ENCODE results near the gene TBCK.
A peak's percentile ranks its signal among the peaks of the same experiment; 100 is the strongest.
"Not testable (repeated sequence)": the region's sequence is repeated elsewhere in the genome, so short reads cannot be mapped to it uniquely, and the experiment has no call there.

TBCK gene

DNA sequence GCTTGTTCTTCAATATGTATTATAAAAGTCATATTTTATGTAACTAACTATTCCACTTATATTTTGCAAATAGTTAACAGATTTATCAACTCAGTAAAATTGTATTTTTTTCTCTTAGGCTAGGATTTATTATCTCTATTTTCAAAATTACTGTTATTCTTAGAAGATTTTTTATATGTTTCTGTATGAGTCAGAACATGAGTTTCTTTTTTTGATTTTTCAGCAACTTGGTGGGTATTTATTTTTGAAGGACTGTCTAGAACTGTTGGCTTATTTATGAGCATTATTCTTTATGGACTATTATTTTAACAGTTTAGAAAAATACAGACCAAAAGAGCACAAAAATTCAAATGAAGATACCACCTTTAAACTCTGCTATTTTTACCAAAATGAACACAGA lies 7.1 kb upstream of the TBCK start:
- Histone ChIP-seq H3K27me3 (ENCODE audit: control insufficient read depth in 5 of 5, insufficient read depth in 4 of 5, low read length in 5 of 5) (no peaks in the 10 kb centered on the region), H3K27ac (ENCODE audit: low read depth, low read length) (no peak overlapping the region), H3K36me3 (ENCODE audit: control insufficient read depth in 5 of 5, insufficient read depth in 5 of 5, low read length in 5 of 5) (peaks cover 15 to 23% (median 18%) of the 10 kb centered on the region in 5 donors), H3K4me1 (ENCODE audit: control insufficient read depth in 5 of 5, insufficient read depth in 5 of 5, low read length in 5 of 5) (peaks cover 0 to 7% (median 0%) of the 10 kb centered on the region in 5 donors), H3K9ac (ENCODE audit: low read length in 5 of 5) (no peak overlapping the region), H3K4me3 (ENCODE audit: low read depth in 1 of 5, low read length in 5 of 5) (no peak overlapping the region), H3K9me3 (ENCODE audit: control insufficient read depth in 5 of 5, low read length in 5 of 5) (no peaks in the 10 kb centered on the region)

DNA sequence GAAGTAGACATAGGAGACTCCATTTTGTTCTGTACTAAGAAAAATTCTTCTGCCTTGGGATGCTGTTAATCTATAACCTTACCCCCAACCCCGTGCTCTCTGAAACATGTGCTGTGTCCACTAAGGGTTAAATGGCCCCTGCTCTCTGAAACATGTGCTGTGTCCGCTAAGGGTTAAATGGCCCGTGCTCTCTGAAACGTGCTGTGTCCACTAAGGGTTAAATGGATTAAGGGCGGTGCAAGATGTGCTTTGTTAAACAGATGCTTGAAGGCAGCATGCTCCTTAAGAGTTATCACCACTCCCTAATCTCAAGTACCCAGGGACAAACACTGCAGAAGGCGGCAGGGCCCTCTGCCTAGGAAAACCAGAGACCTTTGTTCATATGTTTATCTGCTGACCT lies 5.8 kb upstream of the TBCK start:
- not testable (repeated sequence) for H3K4me3 ChIP-seq (ENCODE audit: low read depth in 1 of 5, low read length in 5 of 5); H3K27ac ChIP-seq (ENCODE audit: low read depth, low read length); H3K27me3 ChIP-seq (ENCODE audit: control insufficient read depth in 5 of 5, insufficient read depth in 4 of 5, low read length in 5 of 5); H3K9ac ChIP-seq (ENCODE audit: low read length in 5 of 5); H3K9me3 ChIP-seq (ENCODE audit: control insufficient read depth in 5 of 5, low read length in 5 of 5)
- H3K36me3 ChIP-seq (ENCODE audit: control insufficient read depth in 5 of 5, insufficient read depth in 5 of 5, low read length in 5 of 5): peaks cover 4 to 10% (median 8%) of the 10 kb centered on the region in 5 donors
- H3K4me1 ChIP-seq (ENCODE audit: control insufficient read depth in 5 of 5, insufficient read depth in 5 of 5, low read length in 5 of 5): peaks cover 3 to 20% (median 13%) of the 10 kb centered on the region in 5 donors

DNA sequence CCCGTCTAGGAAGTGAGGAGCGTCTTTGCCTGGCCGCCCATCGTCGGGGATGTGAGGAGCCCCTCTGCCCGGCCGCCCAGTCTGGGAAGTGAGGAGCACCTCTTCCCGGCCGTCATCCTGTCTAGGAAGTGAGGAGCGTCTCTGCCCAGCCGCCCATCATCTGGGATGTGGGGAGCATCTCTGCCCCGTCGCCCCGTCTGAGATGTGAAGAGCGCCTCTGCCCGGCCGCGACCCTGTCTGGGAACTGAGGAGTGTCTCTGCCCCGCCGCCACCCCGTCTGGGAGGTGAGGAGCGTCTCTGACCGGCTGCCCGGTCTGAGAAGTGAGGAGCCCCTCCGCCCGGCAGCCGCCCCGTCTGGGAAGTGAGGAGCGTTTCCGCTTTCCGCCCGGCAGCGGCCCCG lies 5.2 kb upstream of the TBCK start:
- H3K4me3 ChIP-seq (ENCODE audit: low read depth in 1 of 5, low read length in 5 of 5); H3K9me3 ChIP-seq (ENCODE audit: control insufficient read depth in 5 of 5, low read length in 5 of 5); H3K36me3 ChIP-seq (ENCODE audit: control insufficient read depth in 5 of 5, insufficient read depth in 5 of 5, low read length in 5 of 5); H3K27me3 ChIP-seq (ENCODE audit: control insufficient read depth in 5 of 5, insufficient read depth in 4 of 5, low read length in 5 of 5); H3K9ac ChIP-seq (ENCODE audit: low read length in 5 of 5); H3K27ac ChIP-seq (ENCODE audit: low read depth, low read length): not testable (repeated sequence)
- H3K4me1 ChIP-seq (ENCODE audit: control insufficient read depth in 5 of 5, insufficient read depth in 5 of 5, low read length in 5 of 5): peaks cover 3 to 20% (median 14%) of the 10 kb centered on the region in 5 donors

DNA sequence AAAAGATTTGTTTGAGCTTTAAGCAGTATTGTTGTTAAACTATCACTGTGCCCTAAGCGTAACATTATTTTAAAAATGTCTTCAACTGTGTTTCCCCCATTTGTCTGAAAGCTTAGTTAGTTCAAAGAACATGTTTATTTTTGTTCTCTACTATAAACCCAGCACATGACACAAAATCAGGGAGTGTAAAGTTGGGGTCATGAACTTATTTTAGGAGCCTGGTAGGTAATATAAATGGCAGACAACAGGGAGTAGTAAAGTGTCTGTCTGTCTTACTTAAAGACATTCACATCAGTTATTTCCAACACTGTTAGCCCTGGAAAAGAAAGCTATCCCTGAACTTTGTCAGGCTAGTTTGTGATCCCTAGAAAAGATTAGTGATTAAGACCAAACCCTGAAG lies 4.2 kb upstream of the TBCK start:
- H3K4me3 ChIP-seq (ENCODE audit: low read depth in 1 of 5, low read length in 5 of 5): no peak overlapping the region
- no peak overlapping the region for H3K9ac ChIP-seq (ENCODE audit: low read length in 5 of 5)
- peaks cover 3 to 24% (median 20%) of the 10 kb centered on the region in 5 donors for H3K4me1 ChIP-seq (ENCODE audit: control insufficient read depth in 5 of 5, insufficient read depth in 5 of 5, low read length in 5 of 5)
- H3K27me3 ChIP-seq (ENCODE audit: control insufficient read depth in 5 of 5, insufficient read depth in 4 of 5, low read length in 5 of 5): no peaks in the 10 kb centered on the region
- no peaks in the 10 kb centered on the region for H3K9me3 ChIP-seq (ENCODE audit: control insufficient read depth in 5 of 5, low read length in 5 of 5)
- no peak overlapping the region for H3K27ac ChIP-seq (ENCODE audit: low read depth, low read length)
- H3K36me3 ChIP-seq (ENCODE audit: control insufficient read depth in 5 of 5, insufficient read depth in 5 of 5, low read length in 5 of 5): peaks cover 0 to 3% (median 0%) of the 10 kb centered on the region in 5 donors

DNA sequence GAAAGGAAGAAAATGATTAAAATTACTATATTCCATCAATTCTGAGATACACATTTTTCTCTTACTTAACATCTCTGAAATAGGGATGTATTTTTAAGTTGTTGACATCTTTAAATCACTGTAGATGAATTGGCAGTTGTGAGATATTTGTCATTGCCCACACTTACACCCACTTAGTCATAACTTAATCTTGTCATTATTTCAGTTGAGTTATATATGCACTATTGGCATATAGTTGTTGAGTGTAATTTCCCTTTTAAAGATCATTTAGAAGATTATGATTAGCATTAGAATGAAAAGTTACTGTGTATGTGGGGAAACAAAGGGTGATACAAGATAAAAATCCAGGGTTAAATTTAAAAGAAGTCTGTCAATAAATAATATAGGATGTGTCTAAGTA lies 2.5 kb upstream of the TBCK start:
- H3K27me3 ChIP-seq (ENCODE audit: control insufficient read depth in 5 of 5, insufficient read depth in 4 of 5, low read length in 5 of 5): no peaks in the 10 kb centered on the region
- no peak overlapping the region for H3K4me3 ChIP-seq (ENCODE audit: low read depth in 1 of 5, low read length in 5 of 5)
- H3K9ac ChIP-seq (ENCODE audit: low read length in 5 of 5): no peak overlapping the region
- no peaks in the 10 kb centered on the region for H3K9me3 ChIP-seq (ENCODE audit: control insufficient read depth in 5 of 5, low read length in 5 of 5)
- H3K27ac ChIP-seq (ENCODE audit: low read depth, low read length): no peak overlapping the region
- peaks cover 3 to 33% (median 29%) of the 10 kb centered on the region in 5 donors for H3K4me1 ChIP-seq (ENCODE audit: control insufficient read depth in 5 of 5, insufficient read depth in 5 of 5, low read length in 5 of 5)
- H3K36me3 ChIP-seq (ENCODE audit: control insufficient read depth in 5 of 5, insufficient read depth in 5 of 5, low read length in 5 of 5): peaks cover 0 to 3% (median 0%) of the 10 kb centered on the region in 5 donors

DNA sequence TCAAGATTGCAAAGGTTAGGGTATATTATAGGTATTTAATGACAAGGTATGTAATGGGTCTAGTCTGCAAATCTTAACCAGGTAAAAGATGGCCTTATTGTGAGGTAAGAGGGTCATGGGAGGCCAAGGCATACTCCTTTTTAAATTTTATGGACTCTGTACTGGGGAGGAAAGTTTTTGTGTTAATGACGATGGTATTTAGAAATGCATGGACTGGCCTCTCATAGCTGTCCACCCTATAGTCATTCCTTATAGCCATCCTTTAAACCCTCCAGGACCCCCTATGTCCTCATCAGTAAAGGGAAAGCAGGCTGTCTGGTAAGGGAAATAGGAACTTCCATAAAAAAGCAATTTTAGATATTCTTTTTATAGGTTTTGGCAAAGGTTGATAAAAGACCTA lies 1.8 kb upstream of the TBCK start:
- peak overlapping the region in 1 of 5 donors; percentile 94 for H3K9ac ChIP-seq (ENCODE audit: low read length in 5 of 5)
- H3K4me1 ChIP-seq (ENCODE audit: control insufficient read depth in 5 of 5, insufficient read depth in 5 of 5, low read length in 5 of 5): peaks cover 3 to 33% (median 29%) of the 10 kb centered on the region in 5 donors
- peak overlapping the region in 3 of 5 donors; percentile 26 to 99 (median 98) for H3K4me3 ChIP-seq (ENCODE audit: low read depth in 1 of 5, low read length in 5 of 5)
- no peak overlapping the region for H3K27ac ChIP-seq (ENCODE audit: low read depth, low read length)
- no peaks in the 10 kb centered on the region for H3K9me3 ChIP-seq (ENCODE audit: control insufficient read depth in 5 of 5, low read length in 5 of 5)
- no peaks in the 10 kb centered on the region for H3K27me3 ChIP-seq (ENCODE audit: control insufficient read depth in 5 of 5, insufficient read depth in 4 of 5, low read length in 5 of 5)
- H3K36me3 ChIP-seq (ENCODE audit: control insufficient read depth in 5 of 5, insufficient read depth in 5 of 5, low read length in 5 of 5): peaks cover 0 to 3% (median 0%) of the 10 kb centered on the region in 5 donors

DNA sequence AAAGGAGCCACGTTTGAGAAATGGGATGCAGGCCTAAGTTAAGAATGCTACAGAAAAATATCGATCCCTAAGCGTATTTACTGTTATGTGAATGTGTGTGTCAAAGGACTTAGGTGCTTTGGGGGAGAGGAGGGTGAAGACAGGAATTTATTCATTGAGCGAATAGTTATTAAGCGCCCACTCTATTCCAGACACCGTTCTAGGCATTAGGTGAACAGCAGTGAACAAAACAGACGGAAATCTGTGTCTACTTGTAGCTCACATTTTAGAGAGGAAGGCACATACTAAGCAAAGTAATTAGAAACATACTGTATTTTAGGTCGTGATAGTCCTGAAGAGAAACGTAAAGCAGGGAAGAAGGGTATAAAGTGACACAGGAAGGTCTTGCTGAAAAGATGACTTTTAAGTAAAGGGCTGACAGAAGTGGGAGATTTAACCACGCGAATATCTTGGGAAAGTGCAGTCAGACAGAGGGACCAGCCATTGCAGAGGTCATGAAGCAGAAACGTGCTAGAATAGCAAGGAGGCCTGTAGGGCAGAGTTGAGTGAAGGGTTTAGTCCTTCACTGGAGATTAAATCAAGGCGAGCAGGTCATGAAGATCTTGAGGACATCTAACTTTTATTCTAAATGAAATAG lies 882 bp upstream of the TBCK start:
- Histone ChIP-seq H3K9ac (ENCODE audit: low read length in 5 of 5) (peak overlapping the region; percentile 94 to 100 (median 99)), H3K27ac (ENCODE audit: low read depth, low read length) (peak overlapping the region; percentile 99), H3K4me1 (ENCODE audit: control insufficient read depth in 5 of 5, insufficient read depth in 5 of 5, low read length in 5 of 5) (peaks cover 3 to 36% (median 29%) of the 10 kb centered on the region in 5 donors), H3K9me3 (ENCODE audit: control insufficient read depth in 5 of 5, low read length in 5 of 5) (no peaks in the 10 kb centered on the region), H3K4me3 (ENCODE audit: low read depth in 1 of 5, low read length in 5 of 5) (peak overlapping the region; percentile 82 to 99 (median 98)), H3K27me3 (ENCODE audit: control insufficient read depth in 5 of 5, insufficient read depth in 4 of 5, low read length in 5 of 5) (no peaks in the 10 kb centered on the region), H3K36me3 (ENCODE audit: control insufficient read depth in 5 of 5, insufficient read depth in 5 of 5, low read length in 5 of 5) (peaks cover 0 to 3% (median 0%) of the 10 kb centered on the region in 5 donors)

DNA sequence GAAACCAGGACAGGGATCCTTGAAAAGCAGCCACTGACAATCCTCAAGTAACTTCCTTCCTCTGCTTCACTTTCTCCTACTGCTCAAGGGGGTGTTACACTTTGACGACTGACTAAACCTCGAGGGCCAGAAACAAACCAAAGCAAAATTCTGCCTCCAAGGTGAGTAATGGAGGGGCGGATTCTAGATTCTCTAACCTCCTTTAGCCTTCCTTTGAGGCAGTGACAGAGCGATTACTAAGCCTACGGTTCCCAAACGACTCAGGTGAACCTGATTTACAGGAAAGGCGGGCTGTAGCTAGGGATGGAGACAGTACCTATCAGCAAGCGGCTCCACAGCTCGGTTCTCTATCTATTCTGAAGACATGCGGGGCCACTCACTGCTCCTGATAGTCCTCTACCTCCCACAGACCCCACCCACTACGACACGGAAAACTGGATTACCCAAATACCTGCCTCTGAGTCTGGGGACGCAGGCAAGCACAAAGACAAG lies 487 bp downstream of the TBCK start:
- Histone ChIP-seq H3K9me3 (ENCODE audit: control insufficient read depth in 5 of 5, low read length in 5 of 5) (no peaks in the 10 kb centered on the region), H3K36me3 (ENCODE audit: control insufficient read depth in 5 of 5, insufficient read depth in 5 of 5, low read length in 5 of 5) (peaks cover 0 to under 1% (median 0%) of the 10 kb centered on the region in 5 donors), H3K9ac (ENCODE audit: low read length in 5 of 5) (peak overlapping the region; percentile 94 to 100 (median 99)), H3K4me1 (ENCODE audit: control insufficient read depth in 5 of 5, insufficient read depth in 5 of 5, low read length in 5 of 5) (peaks cover 3 to 41% (median 29%) of the 10 kb centered on the region in 5 donors), H3K27ac (ENCODE audit: low read depth, low read length) (peak overlapping the region; percentile 99), H3K4me3 (ENCODE audit: low read depth in 1 of 5, low read length in 5 of 5) (peak overlapping the region; percentile 82 to 99 (median 98)), H3K27me3 (ENCODE audit: control insufficient read depth in 5 of 5, insufficient read depth in 4 of 5, low read length in 5 of 5) (no peaks in the 10 kb centered on the region)

DNA sequence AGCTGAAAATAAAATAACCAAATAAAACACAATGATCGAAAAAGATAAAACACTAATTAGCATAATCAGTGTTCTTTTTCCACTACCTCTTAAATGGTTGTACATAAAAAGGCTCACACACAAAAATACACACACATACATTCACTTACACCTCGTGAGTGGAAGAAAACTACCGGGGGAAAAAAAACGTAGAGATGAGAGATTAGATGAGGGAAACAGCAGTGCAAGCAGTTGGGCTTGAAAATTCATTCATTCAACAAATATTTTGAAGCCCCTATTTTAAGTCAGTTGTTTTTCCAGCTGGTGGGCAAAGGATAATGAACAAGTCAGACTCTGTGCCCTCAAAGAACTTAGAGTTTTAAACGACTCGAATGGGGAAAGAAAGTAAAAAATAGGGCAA lies 1.0 kb downstream of the TBCK start:
- Histone ChIP-seq H3K4me1 (ENCODE audit: control insufficient read depth in 5 of 5, insufficient read depth in 5 of 5, low read length in 5 of 5) (peaks cover 3 to 41% (median 29%) of the 10 kb centered on the region in 5 donors), H3K36me3 (ENCODE audit: control insufficient read depth in 5 of 5, insufficient read depth in 5 of 5, low read length in 5 of 5) (no peaks in the 10 kb centered on the region), H3K9me3 (ENCODE audit: control insufficient read depth in 5 of 5, low read length in 5 of 5) (no peaks in the 10 kb centered on the region), H3K9ac (ENCODE audit: low read length in 5 of 5) (peak overlapping the region; percentile 94 to 100 (median 99)), H3K27ac (ENCODE audit: low read depth, low read length) (peak overlapping the region; percentile 99), H3K4me3 (ENCODE audit: low read depth in 1 of 5, low read length in 5 of 5) (peak overlapping the region; percentile 82 to 99 (median 98)), H3K27me3 (ENCODE audit: control insufficient read depth in 5 of 5, insufficient read depth in 4 of 5, low read length in 5 of 5) (no peaks in the 10 kb centered on the region)

DNA sequence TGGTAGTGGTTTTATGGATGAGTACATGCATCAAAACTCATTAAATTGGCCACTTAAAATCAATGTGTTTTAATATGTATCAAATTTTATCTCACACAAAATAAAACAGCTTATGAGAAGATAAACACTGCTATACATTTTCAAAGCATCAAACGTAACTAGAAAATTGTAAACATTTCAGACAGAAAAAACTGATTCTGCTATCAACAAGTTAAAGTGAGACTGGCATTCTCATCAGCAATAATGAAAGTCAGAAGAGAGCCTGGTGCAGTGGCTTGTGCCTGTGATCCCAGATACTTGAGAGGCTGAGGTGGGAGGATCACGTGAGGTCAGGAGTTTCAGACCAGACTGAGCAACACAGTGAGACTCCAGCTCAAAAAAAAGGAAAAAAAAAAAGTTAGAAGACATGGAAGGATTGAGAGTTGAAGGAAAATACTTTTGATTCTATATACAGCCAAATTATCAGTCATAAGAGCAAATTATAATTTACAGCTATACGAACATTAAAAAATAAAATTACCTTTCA lies 2.9 kb downstream of the TBCK start:
- H3K9me3 ChIP-seq (ENCODE audit: control insufficient read depth in 5 of 5, low read length in 5 of 5): no peaks in the 10 kb centered on the region
- peaks cover 0 to 6% (median 4%) of the 10 kb centered on the region in 5 donors for H3K36me3 ChIP-seq (ENCODE audit: control insufficient read depth in 5 of 5, insufficient read depth in 5 of 5, low read length in 5 of 5)
- no peak overlapping the region for H3K9ac ChIP-seq (ENCODE audit: low read length in 5 of 5)
- no peak overlapping the region for H3K4me3 ChIP-seq (ENCODE audit: low read depth in 1 of 5, low read length in 5 of 5)
- H3K4me1 ChIP-seq (ENCODE audit: control insufficient read depth in 5 of 5, insufficient read depth in 5 of 5, low read length in 5 of 5): peaks cover 3 to 35% (median 24%) of the 10 kb centered on the region in 5 donors
- peak overlapping the region; percentile 64 for H3K27ac ChIP-seq (ENCODE audit: low read depth, low read length)
- H3K27me3 ChIP-seq (ENCODE audit: control insufficient read depth in 5 of 5, insufficient read depth in 4 of 5, low read length in 5 of 5): no peaks in the 10 kb centered on the region

Data from subcutaneous abdominal adipose tissue (tissue), 5 donors.